ENCODE results near the gene B3GAT1.
"Not testable (repeated sequence)": the region's sequence is repeated elsewhere in the genome, so short reads cannot be mapped to it uniquely, and the experiment has no call there.

Gene B3GAT1

DNA sequence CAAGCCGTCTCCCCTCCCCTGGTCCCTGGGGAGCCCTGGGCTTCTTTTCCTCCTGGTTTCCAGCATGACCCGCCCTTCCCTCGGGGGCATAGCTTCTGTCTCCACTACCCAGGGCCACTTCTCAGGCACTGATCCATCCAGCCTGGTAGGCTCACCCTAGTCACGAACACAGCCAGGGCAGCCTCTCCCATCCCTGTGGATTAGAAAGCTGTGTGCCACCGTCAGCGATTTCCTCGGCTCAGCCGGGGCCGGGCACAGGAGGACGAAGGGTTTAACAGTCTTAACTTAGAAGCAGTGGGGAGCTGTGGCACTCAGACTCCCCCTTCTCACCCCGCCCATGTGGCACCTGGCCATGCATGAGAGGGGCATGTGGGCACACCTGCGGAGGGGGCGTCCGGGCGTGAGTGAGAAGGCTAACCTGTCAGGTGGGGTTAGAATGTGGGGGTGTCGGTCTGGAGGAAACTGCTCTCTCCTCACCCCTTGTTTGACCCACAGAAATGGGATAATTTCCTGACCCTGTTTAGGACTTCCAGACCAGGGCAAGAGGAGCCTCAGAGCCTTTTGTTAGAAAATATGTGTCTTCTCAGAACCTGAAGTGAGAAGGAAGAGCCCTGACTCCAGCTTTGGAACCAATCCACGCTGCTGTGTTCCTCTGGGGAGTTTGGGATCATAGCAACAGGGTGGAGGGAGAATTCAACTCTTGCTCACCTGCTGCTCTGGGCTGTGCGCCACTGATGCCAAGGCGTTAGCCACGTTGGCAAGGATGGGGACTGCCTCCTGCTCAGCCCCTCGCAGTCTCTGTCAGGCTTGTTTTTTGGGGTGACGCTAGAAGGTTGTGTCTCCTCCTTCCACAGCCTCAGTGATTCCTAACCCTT, 65.7 kb downstream of the B3GAT1 start:
- no peak for TF ChIP-seq POLR2AphosphoS5 (IDR thresholded peaks at IDR 0.05; ENCODE audit: low read depth)
- TF ChIP-seq, protein P1, sequence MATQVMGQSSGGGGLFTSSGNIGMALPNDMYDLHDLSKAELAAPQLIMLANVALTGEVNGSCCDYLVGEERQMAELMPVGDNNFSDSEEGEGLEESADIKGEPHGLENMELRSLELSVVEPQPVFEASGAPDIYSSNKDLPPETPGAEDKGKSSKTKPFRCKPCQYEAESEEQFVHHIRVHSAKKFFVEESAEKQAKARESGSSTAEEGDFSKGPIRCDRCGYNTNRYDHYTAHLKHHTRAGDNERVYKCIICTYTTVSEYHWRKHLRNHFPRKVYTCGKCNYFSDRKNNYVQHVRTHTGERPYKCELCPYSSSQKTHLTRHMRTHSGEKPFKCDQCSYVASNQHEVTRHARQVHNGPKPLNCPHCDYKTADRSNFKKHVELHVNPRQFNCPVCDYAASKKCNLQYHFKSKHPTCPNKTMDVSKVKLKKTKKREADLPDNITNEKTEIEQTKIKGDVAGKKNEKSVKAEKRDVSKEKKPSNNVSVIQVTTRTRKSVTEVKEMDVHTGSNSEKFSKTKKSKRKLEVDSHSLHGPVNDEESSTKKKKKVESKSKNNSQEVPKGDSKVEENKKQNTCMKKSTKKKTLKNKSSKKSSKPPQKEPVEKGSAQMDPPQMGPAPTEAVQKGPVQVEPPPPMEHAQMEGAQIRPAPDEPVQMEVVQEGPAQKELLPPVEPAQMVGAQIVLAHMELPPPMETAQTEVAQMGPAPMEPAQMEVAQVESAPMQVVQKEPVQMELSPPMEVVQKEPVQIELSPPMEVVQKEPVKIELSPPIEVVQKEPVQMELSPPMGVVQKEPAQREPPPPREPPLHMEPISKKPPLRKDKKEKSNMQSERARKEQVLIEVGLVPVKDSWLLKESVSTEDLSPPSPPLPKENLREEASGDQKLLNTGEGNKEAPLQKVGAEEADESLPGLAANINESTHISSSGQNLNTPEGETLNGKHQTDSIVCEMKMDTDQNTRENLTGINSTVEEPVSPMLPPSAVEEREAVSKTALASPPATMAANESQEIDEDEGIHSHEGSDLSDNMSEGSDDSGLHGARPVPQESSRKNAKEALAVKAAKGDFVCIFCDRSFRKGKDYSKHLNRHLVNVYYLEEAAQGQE (IDR thresholded peaks at IDR 0.05; ENCODE audit: insufficient replicate concordance, low read depth), result no peak
- TF ChIP-seq, protein P2, sequence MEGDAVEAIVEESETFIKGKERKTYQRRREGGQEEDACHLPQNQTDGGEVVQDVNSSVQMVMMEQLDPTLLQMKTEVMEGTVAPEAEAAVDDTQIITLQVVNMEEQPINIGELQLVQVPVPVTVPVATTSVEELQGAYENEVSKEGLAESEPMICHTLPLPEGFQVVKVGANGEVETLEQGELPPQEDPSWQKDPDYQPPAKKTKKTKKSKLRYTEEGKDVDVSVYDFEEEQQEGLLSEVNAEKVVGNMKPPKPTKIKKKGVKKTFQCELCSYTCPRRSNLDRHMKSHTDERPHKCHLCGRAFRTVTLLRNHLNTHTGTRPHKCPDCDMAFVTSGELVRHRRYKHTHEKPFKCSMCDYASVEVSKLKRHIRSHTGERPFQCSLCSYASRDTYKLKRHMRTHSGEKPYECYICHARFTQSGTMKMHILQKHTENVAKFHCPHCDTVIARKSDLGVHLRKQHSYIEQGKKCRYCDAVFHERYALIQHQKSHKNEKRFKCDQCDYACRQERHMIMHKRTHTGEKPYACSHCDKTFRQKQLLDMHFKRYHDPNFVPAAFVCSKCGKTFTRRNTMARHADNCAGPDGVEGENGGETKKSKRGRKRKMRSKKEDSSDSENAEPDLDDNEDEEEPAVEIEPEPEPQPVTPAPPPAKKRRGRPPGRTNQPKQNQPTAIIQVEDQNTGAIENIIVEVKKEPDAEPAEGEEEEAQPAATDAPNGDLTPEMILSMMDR (IDR thresholded peaks at IDR 0.05; ENCODE audit: insufficient read depth, low read length), result no peak
- TF ChIP-seq GABPA (IDR thresholded peaks at IDR 0.05; ENCODE audit: low read depth), result no peak
- TF ChIP-seq SPI1 (IDR thresholded peaks at IDR 0.05; ENCODE audit: borderline replicate concordance, low read depth), result no peak
- DNase-seq (ENCODE audit: low read depth in 1 of 2, low spot score in 1 of 2), result no peak
- H3K4me3 ChIP-seq (replicated peaks; ENCODE audit: insufficient read depth, low read length), result no peak overlapping the region
- H3K27me3 ChIP-seq (ENCODE audit: insufficient read depth, poor library complexity, severe bottlenecking), result no peaks in the 10 kb centered on the region
- no peak overlapping the region for H3K27ac ChIP-seq (replicated peaks)

DNA sequence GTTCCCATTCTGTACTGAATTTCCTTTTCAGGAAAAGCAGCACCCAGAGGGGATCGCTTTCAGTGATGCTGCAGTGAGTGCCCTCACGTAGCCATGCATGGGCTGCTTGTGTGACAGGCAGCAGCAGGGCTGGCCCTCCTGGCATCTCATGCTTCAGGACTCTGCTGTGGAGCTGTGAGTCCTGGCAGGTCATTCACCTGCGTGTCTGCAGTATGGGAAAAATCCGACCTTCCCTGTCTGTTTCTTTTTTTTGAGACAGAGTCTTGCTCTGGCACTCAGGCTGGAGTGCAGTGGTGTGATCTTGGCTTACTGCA, 66.8 kb downstream of the B3GAT1 start:
- Histone ChIP-seq H3K4me3 (replicated peaks; ENCODE audit: insufficient read depth, low read length) (no peak overlapping the region), H3K27me3 (ENCODE audit: insufficient read depth, poor library complexity, severe bottlenecking) (no peaks in the 10 kb centered on the region), H3K27ac (replicated peaks) (no peak overlapping the region)
- DNase-seq (ENCODE audit: low read depth in 1 of 2, low spot score in 1 of 2), result no peak
- TF ChIP-seq GABPA (IDR thresholded peaks at IDR 0.05; ENCODE audit: low read depth) (no peak), SPI1 (IDR thresholded peaks at IDR 0.05; ENCODE audit: borderline replicate concordance, low read depth) (no peak), POLR2AphosphoS5 (IDR thresholded peaks at IDR 0.05; ENCODE audit: low read depth) (no peak)
- TF ChIP-seq, protein P2 (IDR thresholded peaks at IDR 0.05; ENCODE audit: insufficient read depth, low read length), result no peak
- TF ChIP-seq, protein P1 (IDR thresholded peaks at IDR 0.05; ENCODE audit: insufficient replicate concordance, low read depth), result no peak

DNA sequence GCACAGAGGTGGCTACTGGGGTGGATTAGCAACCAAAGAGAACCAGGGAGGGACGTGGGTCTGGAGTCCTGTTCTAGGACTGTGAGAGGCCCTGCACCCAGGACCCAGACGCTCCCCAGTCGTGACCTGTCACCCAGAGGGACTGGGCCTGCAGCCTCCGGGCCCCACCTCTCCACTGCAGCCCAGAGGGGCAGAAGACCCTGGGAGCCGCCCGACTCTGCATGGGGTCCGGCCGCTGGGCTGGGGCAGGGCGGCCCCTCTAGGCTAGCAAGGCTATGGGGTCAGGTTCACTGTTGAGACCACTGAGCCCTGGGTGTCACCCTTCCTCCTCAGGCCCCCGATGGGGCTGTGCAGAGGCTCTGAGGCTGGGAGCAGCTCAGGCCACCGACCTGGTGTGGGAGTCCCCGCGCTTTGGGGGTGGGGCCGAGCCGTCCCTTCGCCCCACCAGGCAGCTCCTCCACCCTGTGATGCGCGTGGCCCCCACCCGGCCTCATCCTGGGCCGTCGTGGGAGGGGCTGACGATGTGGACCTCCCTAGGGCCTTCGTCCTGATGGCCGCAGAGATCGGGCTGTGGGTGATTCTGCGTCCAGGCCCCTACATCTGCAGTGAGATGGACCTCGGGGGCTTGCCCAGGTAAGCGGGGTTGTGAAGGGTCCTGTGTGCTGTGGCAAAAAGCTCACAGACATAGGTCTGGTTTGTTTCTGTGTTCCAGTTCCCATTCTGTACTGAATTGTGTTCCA, 67.4 kb downstream of the B3GAT1 start:
- H3K4me3 ChIP-seq (replicated peaks; ENCODE audit: insufficient read depth, low read length); H3K27ac ChIP-seq (replicated peaks); DNase-seq (ENCODE audit: low read depth in 1 of 2, low spot score in 1 of 2); H3K27me3 ChIP-seq (ENCODE audit: insufficient read depth, poor library complexity, severe bottlenecking): not testable (repeated sequence)

DNA sequence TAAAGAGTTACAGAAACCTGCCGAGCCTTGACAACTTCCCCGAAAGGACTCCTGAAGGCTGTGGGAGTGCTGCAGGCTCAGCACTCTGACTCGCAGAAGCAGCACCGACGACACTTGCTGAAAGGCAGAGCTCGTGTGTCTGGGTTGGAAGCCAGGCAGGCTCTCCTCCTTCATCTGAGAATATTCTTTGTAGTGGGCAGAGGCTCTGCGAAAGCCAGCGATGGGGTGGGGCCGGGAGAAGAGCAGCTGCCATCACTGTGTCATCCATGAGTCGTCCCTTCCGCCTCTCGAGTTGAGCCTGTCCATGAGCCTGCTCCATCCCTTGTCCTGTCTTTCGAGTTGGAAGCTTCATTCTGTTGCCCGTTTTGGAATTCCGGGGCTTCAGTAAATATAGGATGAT, 68.4 kb downstream of the B3GAT1 start:
- peaks cover 2% of the 10 kb centered on the region for H3K27me3 ChIP-seq (ENCODE audit: insufficient read depth, poor library complexity, severe bottlenecking)
- TF ChIP-seq POLR2AphosphoS5 (IDR thresholded peaks at IDR 0.05; ENCODE audit: low read depth) (no peak), GABPA (IDR thresholded peaks at IDR 0.05; ENCODE audit: low read depth) (no peak), SPI1 (IDR thresholded peaks at IDR 0.05; ENCODE audit: borderline replicate concordance, low read depth) (no peak)
- TF ChIP-seq, protein P1 (IDR thresholded peaks at IDR 0.05; ENCODE audit: insufficient replicate concordance, low read depth), result no peak
- TF ChIP-seq, protein P2 (IDR thresholded peaks at IDR 0.05; ENCODE audit: insufficient read depth, low read length), result no peak
- no peak overlapping the region for H3K27ac ChIP-seq (replicated peaks)
- no peak overlapping the region for H3K4me3 ChIP-seq (replicated peaks; ENCODE audit: insufficient read depth, low read length)
- DNase-seq (ENCODE audit: low read depth in 1 of 2, low spot score in 1 of 2), result no peak

Data from HL-60 (cell line).